K562 (cell line): ENCODE results near the gene SAMD11. TPM values are rescaled to one million over a fixed set of nuclear protein-coding genes. Genes with fewer than 3 reads are reported as not detected.

Source experiments
- AFF1 ChIP-seq, 2 experiments: fragments of 450-650 bp; IDR thresholded peaks; 2 replicates each; pipeline ENCODE4 v1.6.1; 2018; ENCODE audit warnings: mild to moderate bottlenecking in 2 of 2, low read depth in 1 of 2; ENCODE audit not compliant: partially characterized antibody in 2 of 2
- ATF4 ChIP-seq: fragments of 450-650 bp; formaldehyde crosslinking; IDR thresholded peaks from 2 replicates; pipeline ENCODE4 v1.4.0; 2022; ENCODE audit warnings: mild to moderate bottlenecking, moderate library complexity
- EP300 ChIP-seq: IDR thresholded peaks from 2 replicates; pipeline ENCODE4 v1.6.1; 2012; ENCODE audit warnings: low read length, improper control_type of control experiment
- GMEB1 ChIP-seq: fragments of 250-450 bp; sonication (Bioruptor Pico); IDR thresholded peaks from 2 replicates; pipeline ENCODE4 v1.4.0; 2020; ENCODE audit warnings: mild to moderate bottlenecking
- NUFIP1 ChIP-seq: fragments of 450-650 bp; IDR thresholded peaks from 2 replicates; pipeline ENCODE4 v1.6.1; 2018; ENCODE audit not compliant: partially characterized antibody
- PYGO2 ChIP-seq: fragments of 450-650 bp; IDR thresholded peaks from 2 replicates; pipeline ENCODE4 v1.6.1; 2016; ENCODE audit warnings: mild to moderate bottlenecking, missing genetic modification characterization, moderate library complexity, missing compliant biosample characterization
- TFAP4 ChIP-seq: sonication (generic); formaldehyde crosslinking; IDR thresholded peaks from 2 replicates; pipeline ENCODE4 v1.8.0; 2022; ENCODE audit warnings: missing genetic modification reagents, mild to moderate bottlenecking, moderate library complexity, borderline replicate concordance
- THRAP3 ChIP-seq: fragments of 450-650 bp; IDR thresholded peaks from 2 replicates; pipeline ENCODE4 v1.6.1; 2016; ENCODE audit warnings: mild to moderate bottlenecking, inconsistent platforms, borderline replicate concordance
- ZNF518B ChIP-seq: fragments of 250-450 bp; sonication (Bioruptor Pico); IDR thresholded peaks from 2 replicates; pipeline ENCODE4 v1.5.0; 2021; ENCODE audit warnings: mild to moderate bottlenecking, moderate library complexity
- ZNF830 ChIP-seq: fragments of 250-450 bp; sonication (Bioruptor Pico); IDR thresholded peaks from 2 replicates; pipeline ENCODE4 v1.5.0; 2021; ENCODE audit warnings: mild to moderate bottlenecking
- polyA plus RNA-seq, 8 experiments: library from polyadenylated mRNA; depleted of rRNA in 4 of 8; stranded (reverse) in 5 of 8; unstranded in 3 of 8; fragments of >200 nt; fragmentation: Nextera tagmentation in 2 of 8; fragmentation: Illumina TruSeq in 1 of 8; extraction: Ambion mirVana in 2 of 8; extraction: Trizol in 1 of 8; gene quantifications; 2 replicates each; pipeline versions ENCODE4 v1.2.1 to v1.2.3, GENCODE V29; 2011 to 2014; ENCODE audit warnings: inconsistent platforms in 1 of 8, missing spikeins in 1 of 8
- total RNA-seq, 7 experiments: library from RNA; depleted of rRNA in 6 of 7; stranded (reverse); fragments of >200 nt in 6 of 7; fragmentation: Illumina TruSeq in 2 of 7; extraction: Trizol in 2 of 7; gene quantifications; 2 replicates each; pipeline versions ENCODE4 v1.2.1 to v1.2.3, GENCODE V29; 2011 to 2021; ENCODE audit warnings: low replicate concordance in 1 of 7
- TF ChIP-seq, protein P1 (sequence below), 2 experiments: IDR thresholded peaks in 1 of 2; conservative IDR thresholded peaks in 1 of 2; 2 replicates each; pipeline ENCODE4 v1.6.1; 2016; ENCODE audit warnings: low read depth in 2 of 2, mild to moderate bottlenecking in 1 of 2, missing compliant biosample characterization in 1 of 2, missing genetic modification characterization in 1 of 2, moderate library complexity in 1 of 2

SAMD11 gene
- total and polyA plus RNA-seq, 9 of the 15 experiments (the other 6 are each of a cell fraction or from before 2014, with no cell fraction given), result 0.07 to 0.82 (median 0.11) TPM; not detected in 2

- TF ChIP-seq ATF4 (CRISPR knock-in tag), result no peak
- no peak for TF ChIP-seq THRAP3
- peak; percentile 47; the same call in 1 of the 2 replicates for TF ChIP-seq TFAP4 (CRISPR knock-in tag)
- no peak for TF ChIP-seq NUFIP1
- no peak for TF ChIP-seq ZNF830 (CRISPR knock-in tag)
- 0 out of 2 replicates have a peak, but pooled peaks have one; percentile 7 for TF ChIP-seq EP300
- no peak for TF ChIP-seq AFF1 (IDR thresholded peaks at IDR 0.05; ENCODE audit: low read depth in 1 of 2, partially characterized antibody in 2 of 2)
- TF ChIP-seq, protein P1, sequence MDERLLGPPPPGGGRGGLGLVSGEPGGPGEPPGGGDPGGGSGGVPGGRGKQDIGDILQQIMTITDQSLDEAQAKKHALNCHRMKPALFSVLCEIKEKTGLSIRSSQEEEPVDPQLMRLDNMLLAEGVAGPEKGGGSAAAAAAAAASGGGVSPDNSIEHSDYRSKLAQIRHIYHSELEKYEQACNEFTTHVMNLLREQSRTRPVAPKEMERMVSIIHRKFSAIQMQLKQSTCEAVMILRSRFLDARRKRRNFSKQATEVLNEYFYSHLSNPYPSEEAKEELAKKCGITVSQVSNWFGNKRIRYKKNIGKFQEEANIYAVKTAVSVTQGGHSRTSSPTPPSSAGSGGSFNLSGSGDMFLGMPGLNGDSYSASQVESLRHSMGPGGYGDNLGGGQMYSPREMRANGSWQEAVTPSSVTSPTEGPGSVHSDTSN (CRISPR knock-in tag; IDR thresholded peaks at IDR 0.05; ENCODE audit: low read depth), result 0 out of 2 replicates have a peak, but pooled peaks have one; percentile 23
- TF ChIP-seq, protein P1 (tag; conservative IDR thresholded peaks at IDR 0.05; ENCODE audit: low read depth), result no peak
- peak; percentile 62 for TF ChIP-seq GMEB1 (CRISPR knock-in tag)
- no peak for TF ChIP-seq ZNF518B
- TF ChIP-seq PYGO2 (tag), result no peak
Observed at GRCh38 chr1:960363-961131, 36.8 kb downstream of the SAMD11 start, which contains the start of gene KLHL17 (continued).
